ENCODE results near the gene FBXO40.

- TF ChIP-seq CTCF (IDR thresholded peaks at IDR 0.05; ENCODE audit: borderline replicate concordance, extremely low read depth, low read length, poor library complexity, severe bottlenecking): no peak
- TF ChIP-seq EZH2 (IDR thresholded peaks at IDR 0.05; ENCODE audit: borderline replicate concordance, low read depth, low read length, severe bottlenecking): no peak
Observed at GRCh38 chr3:121545049-121545573, 48.1 kb upstream of the FBXO40 start.

All from DND-41 (cell line).